Natural killer cell (primary cell): ENCODE results near the gene FAM13A. TPM values are rescaled to one million over a fixed set of nuclear protein-coding genes. Genes with fewer than 3 reads are reported as not detected.
"Not testable (repeated sequence)": the region's sequence is repeated elsewhere in the genome, so short reads cannot be mapped to it uniquely, and the experiment has no call there.

Experiments
- ATAC-seq, 3 donors: fragments of 150-1000 bp in 2 of 3; fragments of 200-7000 bp in 1 of 3; cut with Tn5 transposase; 1 replicate in 1 of 3; 2 replicates in 2 of 3; pipeline ENCODE4 v1.10.0; 2021; ENCODE audit warnings: mild to moderate bottlenecking in 2 of 3, moderate library complexity in 2 of 3
- DNase-seq, 2 donors: peaks; one replicate each; pipeline versions ENCODE4 v3.0.0 to v3.0.0-alpha.2; 2013 to 2021; ENCODE audit warnings: mixed read lengths in 1 of 2
- H3K27ac ChIP-seq: one replicate; pipeline ENCODE4 v1.5.1; 2013; ENCODE audit warnings: mild to moderate bottlenecking, low read length
- H3K27me3 ChIP-seq: one replicate; pipeline ENCODE4 v1.6.1; 2013; ENCODE audit warnings: low read length; ENCODE audit not compliant: control insufficient read depth, insufficient read depth
- H3K36me3 ChIP-seq: one replicate; pipeline ENCODE4 v1.6.1; 2013; ENCODE audit warnings: low read length; ENCODE audit not compliant: control insufficient read depth, insufficient read depth
- H3K4me1 ChIP-seq: one replicate; pipeline ENCODE4 v1.6.1; 2013; ENCODE audit warnings: low read length; ENCODE audit not compliant: control insufficient read depth, insufficient read depth
- H3K4me3 ChIP-seq: one replicate; pipeline ENCODE4 v1.5.1; 2013; ENCODE audit warnings: low read length
- H3K9me3 ChIP-seq: one replicate; pipeline ENCODE4 v1.6.1; 2013; ENCODE audit warnings: low read length; ENCODE audit not compliant: control insufficient read depth, insufficient read depth
- H3K27ac Mint-ChIP-seq, 2 donors: one replicate each; pipeline ENCODE4 v1.8.0; 2022; ENCODE audit warnings: mild to moderate bottlenecking in 2 of 2, mixed read lengths in 2 of 2, moderate library complexity in 1 of 2
- H3K27me3 Mint-ChIP-seq, 2 donors: one replicate each; pipeline ENCODE4 v1.8.0; 2022; ENCODE audit warnings: low read depth in 2 of 2, mixed read lengths in 2 of 2
- H3K36me3 Mint-ChIP-seq: one replicate; pipeline ENCODE4 v1.8.0; 2022; ENCODE audit warnings: mixed read lengths
- H3K4me1 Mint-ChIP-seq, 2 donors: one replicate each; pipeline ENCODE4 v1.8.0; 2022; ENCODE audit warnings: mixed read lengths in 2 of 2
- H3K4me3 Mint-ChIP-seq: one replicate; pipeline ENCODE4 v1.8.0; 2022; ENCODE audit warnings: mild to moderate bottlenecking, moderate library complexity, mixed read lengths
- H3K9me3 Mint-ChIP-seq, 2 donors: one replicate each; pipeline ENCODE4 v1.8.0; 2022; ENCODE audit warnings: mixed read lengths in 2 of 2
- WGBS: methylation state at CpG from one replicate; pipeline ENCODE4 v1.1.7; 2013; ENCODE audit warnings: missing lambda C conversion rate; ENCODE audit not compliant: insufficient coverage; 5-methylcytosine and 5-hydroxymethylcytosine counted together
- intact Hi-C: fragments of 100-400 bp; cut with micrococcal nuclease; formaldehyde crosslinking; loops from one replicate; pipeline ENCODE4 v1.14.2; 2022
- total RNA-seq, 4 donors: library from RNA; stranded (reverse); fragments of 120-200 nt in 1 of 4; gene quantifications; one replicate each; pipeline versions ENCODE4 v1.2.3 to v1.2.4, GENCODE V29; 2013 to 2022
- TF ChIP-seq, protein P1 (sequence below): fragments of 200-600 bp; IDR thresholded peaks from one replicate; pipeline ENCODE4 v1.8.0; 2022; ENCODE audit warnings: antibody characterized with exemption

FAM13A gene
- total RNA-seq, 3 donors from 2014 or later (not counting 1 experiment from before 2014, with no cell fraction given), result 8.8 to 10.0 (median 8.9) TPM

- ATAC-seq, result no peak
- no peaks in the 10 kb centered on the region for H3K36me3 Mint-ChIP-seq
- intact Hi-C loops, result no loop called here
These were observed 61.1 kb downstream of the FAM13A start for GRCh38 chr4:88995874-88996273.

DNA sequence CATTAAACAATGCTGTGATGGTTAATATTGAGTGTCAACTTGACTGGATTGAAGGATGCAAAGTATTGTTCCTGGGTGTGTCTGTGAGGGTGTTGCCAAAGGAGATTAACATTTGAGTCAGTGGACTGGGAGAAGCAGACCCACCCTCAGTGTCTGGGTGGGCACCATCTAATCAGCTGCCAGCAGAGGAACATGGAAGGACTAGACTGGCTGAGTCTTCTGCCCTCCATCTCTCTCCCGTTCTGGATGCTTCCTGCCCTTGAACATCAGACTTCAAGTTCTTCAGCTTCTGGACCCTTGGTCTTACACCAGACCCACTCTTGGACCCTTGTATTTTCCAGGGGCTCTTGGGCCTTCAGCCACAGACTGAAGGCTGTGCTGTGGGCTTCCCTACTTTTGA, 61.7 kb downstream of the FAM13A start:
- ATAC-seq, H3K36me3 Mint-ChIP-seq, H3K4me3 Mint-ChIP-seq, H3K9me3 ChIP-seq, H3K9me3 Mint-ChIP-seq, H3K27me3 ChIP-seq, H3K4me1 ChIP-seq, intact Hi-C loops, H3K36me3 ChIP-seq, H3K27ac Mint-ChIP-seq, H3K4me3 ChIP-seq, H3K27ac ChIP-seq, DNase-seq, H3K4me1 Mint-ChIP-seq: not testable (repeated sequence)
- H3K27me3 Mint-ChIP-seq, result peaks cover 0 to 10% of the 10 kb centered on the region in 2 donors
- 88% methylated on average over 1 of the region's 1 CpG for WGBS

More at GRCh38 chr4:88995874-88996273, 61.1 kb downstream of the FAM13A start:
- H3K9me3 Mint-ChIP-seq, result no peaks in the 10 kb centered on the region
- H3K27ac Mint-ChIP-seq, result no peak overlapping the region
- Histone ChIP-seq H3K4me3 (no peak overlapping the region), H3K36me3 (no peaks in the 10 kb centered on the region), H3K4me1 (no peaks in the 10 kb centered on the region), H3K27me3 (no peaks in the 10 kb centered on the region), H3K9me3 (no peaks in the 10 kb centered on the region), H3K27ac (no peak overlapping the region)
- H3K4me3 Mint-ChIP-seq, result no peak overlapping the region
- H3K4me1 Mint-ChIP-seq, result no peaks in the 10 kb centered on the region
- peaks cover 0 to 10% of the 10 kb centered on the region in 2 donors for H3K27me3 Mint-ChIP-seq
- no peak for DNase-seq
- TF ChIP-seq, protein P1, sequence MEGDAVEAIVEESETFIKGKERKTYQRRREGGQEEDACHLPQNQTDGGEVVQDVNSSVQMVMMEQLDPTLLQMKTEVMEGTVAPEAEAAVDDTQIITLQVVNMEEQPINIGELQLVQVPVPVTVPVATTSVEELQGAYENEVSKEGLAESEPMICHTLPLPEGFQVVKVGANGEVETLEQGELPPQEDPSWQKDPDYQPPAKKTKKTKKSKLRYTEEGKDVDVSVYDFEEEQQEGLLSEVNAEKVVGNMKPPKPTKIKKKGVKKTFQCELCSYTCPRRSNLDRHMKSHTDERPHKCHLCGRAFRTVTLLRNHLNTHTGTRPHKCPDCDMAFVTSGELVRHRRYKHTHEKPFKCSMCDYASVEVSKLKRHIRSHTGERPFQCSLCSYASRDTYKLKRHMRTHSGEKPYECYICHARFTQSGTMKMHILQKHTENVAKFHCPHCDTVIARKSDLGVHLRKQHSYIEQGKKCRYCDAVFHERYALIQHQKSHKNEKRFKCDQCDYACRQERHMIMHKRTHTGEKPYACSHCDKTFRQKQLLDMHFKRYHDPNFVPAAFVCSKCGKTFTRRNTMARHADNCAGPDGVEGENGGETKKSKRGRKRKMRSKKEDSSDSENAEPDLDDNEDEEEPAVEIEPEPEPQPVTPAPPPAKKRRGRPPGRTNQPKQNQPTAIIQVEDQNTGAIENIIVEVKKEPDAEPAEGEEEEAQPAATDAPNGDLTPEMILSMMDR, result no peak
- WGBS, result 97% methylated on average over 1 of the region's 1 CpG

GRCh38 chr4:88993246-88993645, 63.7 kb downstream of the FAM13A start:
- Histone ChIP-seq H3K27me3 (no peaks in the 10 kb centered on the region), H3K27ac (no peak overlapping the region), H3K4me3 (no peak overlapping the region), H3K36me3 (no peaks in the 10 kb centered on the region), H3K4me1 (no peaks in the 10 kb centered on the region), H3K9me3 (no peaks in the 10 kb centered on the region)
- Mint-ChIP-seq H3K4me3 (no peak overlapping the region), H3K27ac (no peak overlapping the region), H3K36me3 (no peaks in the 10 kb centered on the region), H3K9me3 (no peaks in the 10 kb centered on the region), H3K4me1 (no peaks in the 10 kb centered on the region), H3K27me3 (peaks cover 0 to 13% of the 10 kb centered on the region in 2 donors)
- intact Hi-C loops, result no loop called here
- ATAC-seq (no peak), DNase-seq (no peak)
- WGBS, result no CpG with 5 or more reads among the region's 2 CpGs
- TF ChIP-seq, protein P1, result no peak

DNA sequence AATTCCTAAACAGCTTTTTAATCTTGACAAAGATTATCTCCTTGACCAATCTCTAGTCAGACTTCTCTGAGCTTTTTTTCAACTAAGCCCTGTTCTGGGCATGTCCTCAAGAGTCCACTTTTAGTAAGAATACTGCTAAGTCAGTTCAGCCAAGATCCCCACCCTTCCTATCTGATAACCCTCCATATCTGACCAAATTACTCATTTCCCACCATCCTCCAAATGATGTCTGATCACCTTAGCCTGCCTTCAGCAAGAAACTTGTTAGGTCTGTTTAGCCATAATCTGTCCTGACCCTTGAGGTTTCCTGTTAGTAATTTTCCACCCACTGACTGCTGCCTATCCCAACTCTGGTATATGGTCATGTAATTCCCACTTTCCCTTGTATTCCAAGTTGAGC, 65.2 kb downstream of the FAM13A start:
- DNase-seq (no peak), ATAC-seq (no peak)
- H3K4me3 Mint-ChIP-seq, result no peak overlapping the region
- no peaks in the 10 kb centered on the region for H3K9me3 ChIP-seq
- no peaks in the 10 kb centered on the region for H3K36me3 Mint-ChIP-seq
- no peak overlapping the region for H3K27ac Mint-ChIP-seq
- H3K27ac ChIP-seq, result no peak overlapping the region
- H3K36me3 ChIP-seq, result no peaks in the 10 kb centered on the region
- TF ChIP-seq, protein P1, result no peak
- intact Hi-C loops, result no loop called here
- H3K4me1 ChIP-seq, result no peaks in the 10 kb centered on the region
- no peak overlapping the region for H3K4me3 ChIP-seq
- no peaks in the 10 kb centered on the region for H3K9me3 Mint-ChIP-seq
- no peaks in the 10 kb centered on the region for H3K4me1 Mint-ChIP-seq
- H3K27me3 ChIP-seq, result no peaks in the 10 kb centered on the region
- peaks cover 0 to 13% of the 10 kb centered on the region in 2 donors for H3K27me3 Mint-ChIP-seq
